GM15510 (cell line): ENCODE data around the gene ZNF335.

Source experiments
- POLR2A ChIP-seq: IDR thresholded peaks from 3 replicates; pipeline ENCODE4 v1.6.1; 2011; ENCODE audit warnings: borderline replicate concordance; ENCODE audit not compliant: insufficient read length; ENCODE audit errors: extremely low read depth

The ZNF335 gene, protein sequence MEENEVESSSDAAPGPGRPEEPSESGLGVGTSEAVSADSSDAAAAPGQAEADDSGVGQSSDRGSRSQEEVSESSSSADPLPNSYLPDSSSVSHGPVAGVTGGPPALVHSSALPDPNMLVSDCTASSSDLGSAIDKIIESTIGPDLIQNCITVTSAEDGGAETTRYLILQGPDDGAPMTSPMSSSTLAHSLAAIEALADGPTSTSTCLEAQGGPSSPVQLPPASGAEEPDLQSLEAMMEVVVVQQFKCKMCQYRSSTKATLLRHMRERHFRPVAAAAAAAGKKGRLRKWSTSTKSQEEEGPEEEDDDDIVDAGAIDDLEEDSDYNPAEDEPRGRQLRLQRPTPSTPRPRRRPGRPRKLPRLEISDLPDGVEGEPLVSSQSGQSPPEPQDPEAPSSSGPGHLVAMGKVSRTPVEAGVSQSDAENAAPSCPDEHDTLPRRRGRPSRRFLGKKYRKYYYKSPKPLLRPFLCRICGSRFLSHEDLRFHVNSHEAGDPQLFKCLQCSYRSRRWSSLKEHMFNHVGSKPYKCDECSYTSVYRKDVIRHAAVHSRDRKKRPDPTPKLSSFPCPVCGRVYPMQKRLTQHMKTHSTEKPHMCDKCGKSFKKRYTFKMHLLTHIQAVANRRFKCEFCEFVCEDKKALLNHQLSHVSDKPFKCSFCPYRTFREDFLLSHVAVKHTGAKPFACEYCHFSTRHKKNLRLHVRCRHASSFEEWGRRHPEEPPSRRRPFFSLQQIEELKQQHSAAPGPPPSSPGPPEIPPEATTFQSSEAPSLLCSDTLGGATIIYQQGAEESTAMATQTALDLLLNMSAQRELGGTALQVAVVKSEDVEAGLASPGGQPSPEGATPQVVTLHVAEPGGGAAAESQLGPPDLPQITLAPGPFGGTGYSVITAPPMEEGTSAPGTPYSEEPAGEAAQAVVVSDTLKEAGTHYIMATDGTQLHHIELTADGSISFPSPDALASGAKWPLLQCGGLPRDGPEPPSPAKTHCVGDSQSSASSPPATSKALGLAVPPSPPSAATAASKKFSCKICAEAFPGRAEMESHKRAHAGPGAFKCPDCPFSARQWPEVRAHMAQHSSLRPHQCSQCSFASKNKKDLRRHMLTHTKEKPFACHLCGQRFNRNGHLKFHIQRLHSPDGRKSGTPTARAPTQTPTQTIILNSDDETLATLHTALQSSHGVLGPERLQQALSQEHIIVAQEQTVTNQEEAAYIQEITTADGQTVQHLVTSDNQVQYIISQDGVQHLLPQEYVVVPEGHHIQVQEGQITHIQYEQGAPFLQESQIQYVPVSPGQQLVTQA (N-terminal part only)

DNA sequence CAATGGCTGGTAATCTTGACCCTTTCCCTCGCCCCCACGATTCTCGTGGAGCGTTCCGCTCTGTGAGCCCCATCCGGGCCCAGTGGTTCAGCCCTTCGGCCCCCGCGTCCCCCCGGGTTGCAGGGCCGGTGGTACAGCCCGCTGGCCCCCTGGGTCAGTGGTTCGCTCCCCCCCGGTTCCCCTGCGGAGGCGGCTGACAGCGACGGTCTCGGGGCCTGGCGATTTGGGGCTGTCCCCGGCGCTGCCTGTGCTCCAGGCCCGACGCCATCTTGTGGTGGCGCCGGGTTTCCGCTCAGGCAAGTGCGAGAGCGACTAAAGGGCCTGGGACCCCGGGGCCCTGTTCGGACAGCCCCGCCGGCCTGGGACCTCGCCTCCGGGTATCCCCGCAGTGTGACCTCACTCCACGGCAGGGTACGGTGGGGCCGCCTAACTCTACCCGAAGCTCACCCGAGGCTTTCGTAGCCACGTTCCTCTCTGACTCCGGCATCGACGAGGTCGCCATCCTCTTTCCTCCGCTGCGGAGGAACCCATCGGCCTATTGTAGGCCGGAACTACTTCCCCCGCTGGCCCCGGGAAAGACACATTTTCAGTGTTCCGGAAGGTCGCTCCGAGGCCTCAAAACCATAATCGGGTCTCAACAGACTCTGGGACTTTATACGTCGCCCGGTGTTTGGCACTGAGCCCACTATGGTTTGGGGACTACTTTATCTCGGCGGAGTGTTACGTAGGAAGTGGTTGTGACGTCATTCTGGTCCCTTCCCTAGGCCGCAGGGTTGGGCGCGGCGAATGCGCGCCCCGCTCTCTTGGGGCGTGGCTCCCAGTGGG is at the start of gene ZNF335:
TSS of gene ZNF335 (minus strand) at position 529 of the 825 bp plus-strand sequence. CDS start 793 bp downstream, outside the sequence.
- TF ChIP-seq POLR2A = peak; percentile 60

GRCh38 chr20:46020555-46020954 is 48.6 kb upstream of the ZNF335 start:
- no peak for TF ChIP-seq POLR2A

DNA sequence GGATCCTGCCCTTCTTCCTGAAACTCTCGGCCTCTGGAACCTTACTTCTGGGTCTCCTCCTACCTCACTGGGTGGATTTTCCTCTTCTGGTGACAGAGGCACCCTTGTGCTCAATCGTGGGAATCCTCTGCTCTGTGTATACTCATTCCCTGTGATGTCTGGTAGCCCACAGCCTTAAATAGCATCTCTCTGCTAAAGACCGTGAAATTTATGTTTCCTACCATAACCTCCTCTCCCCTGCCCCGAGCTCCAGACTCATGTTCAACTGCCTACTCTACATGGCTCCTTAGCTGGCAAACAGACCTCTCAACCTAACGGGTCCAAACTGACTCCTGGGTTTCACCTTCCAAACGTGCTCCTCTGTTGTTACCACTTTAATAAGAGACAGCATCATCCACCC is 46.6 kb upstream of the ZNF335 start:
- no peak for TF ChIP-seq POLR2A

DNA sequence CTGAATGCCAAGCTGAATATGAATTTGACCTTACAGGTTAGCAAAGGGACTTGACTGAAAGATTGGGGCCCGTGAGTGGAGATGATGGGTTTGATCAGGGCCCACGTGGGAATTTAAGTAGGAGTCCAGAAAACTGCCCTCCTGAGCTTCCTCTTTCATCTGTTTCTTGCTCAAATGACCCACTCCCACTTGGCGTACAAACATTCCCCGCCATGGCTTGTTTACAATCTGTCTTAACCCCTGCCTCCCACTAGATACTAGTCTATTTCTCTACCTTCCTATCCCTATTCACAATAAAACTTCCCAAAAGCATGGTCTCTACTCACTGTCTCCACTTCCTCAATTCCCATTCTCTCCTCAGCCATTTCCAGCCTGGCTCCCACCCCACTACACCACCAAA is 46.1 kb upstream of the ZNF335 start:
- TF ChIP-seq POLR2A = no peak

DNA sequence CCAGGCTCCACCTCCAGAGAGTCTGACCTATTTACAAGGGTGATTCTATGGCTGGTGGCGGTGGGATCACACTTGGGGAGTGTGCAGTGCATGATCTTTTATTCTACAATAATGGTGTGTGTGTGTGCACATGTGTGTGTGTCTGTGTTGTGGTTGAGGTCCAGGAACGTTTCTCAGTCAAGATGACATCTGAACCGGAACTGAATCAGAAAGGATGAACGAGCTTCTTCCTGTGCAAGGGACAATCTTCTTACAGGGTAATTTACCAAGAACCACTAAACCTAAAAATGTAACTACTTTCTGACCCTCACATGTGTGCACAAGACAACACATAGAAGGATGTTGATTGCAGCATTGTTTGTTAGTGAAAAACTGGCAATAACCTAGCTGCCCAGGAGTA is 45.3 kb upstream of the ZNF335 start:
- no peak for TF ChIP-seq POLR2A

DNA sequence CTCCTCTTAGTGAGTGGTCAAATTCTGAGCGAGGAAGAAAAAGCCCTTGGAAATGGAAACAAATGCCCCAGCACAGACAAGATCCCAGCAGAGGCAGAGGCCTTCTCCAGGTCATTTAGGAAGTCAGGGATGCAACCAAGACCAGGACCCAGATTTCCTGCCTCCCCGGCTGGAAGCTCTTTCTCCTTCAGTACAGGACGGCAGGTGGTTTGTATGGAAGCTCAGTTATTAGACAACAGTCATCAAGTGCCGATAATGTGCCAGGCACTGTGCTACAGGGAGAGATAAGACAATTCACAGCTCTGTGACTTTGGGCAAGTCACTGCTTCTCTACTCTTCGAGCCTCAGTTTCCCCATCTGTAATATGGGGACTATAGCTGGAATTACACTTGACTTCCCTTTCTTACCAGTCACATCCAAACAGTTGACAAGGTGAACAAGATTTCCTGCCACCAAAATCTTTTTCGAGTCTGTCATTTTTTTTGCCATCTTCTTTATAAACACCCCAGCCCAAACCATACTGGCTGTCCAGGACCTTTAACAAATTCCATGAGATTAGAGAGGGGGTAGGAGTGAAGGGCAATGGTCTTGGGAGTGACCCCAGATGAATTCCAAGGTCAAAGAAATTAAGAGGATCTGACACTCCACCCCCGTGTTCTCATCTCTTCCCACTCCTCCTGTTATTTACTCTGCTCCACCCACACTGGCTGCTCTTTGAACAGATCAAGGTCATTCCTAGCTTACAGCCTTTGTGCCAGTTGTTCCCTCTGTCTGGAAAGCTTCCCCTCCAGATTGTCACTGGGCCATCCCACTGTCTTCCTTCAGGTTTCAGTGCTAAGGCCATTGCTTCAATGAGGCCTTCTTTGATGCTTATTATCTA is 42.8 kb upstream of the ZNF335 start:
- no peak for TF ChIP-seq POLR2A

DNA sequence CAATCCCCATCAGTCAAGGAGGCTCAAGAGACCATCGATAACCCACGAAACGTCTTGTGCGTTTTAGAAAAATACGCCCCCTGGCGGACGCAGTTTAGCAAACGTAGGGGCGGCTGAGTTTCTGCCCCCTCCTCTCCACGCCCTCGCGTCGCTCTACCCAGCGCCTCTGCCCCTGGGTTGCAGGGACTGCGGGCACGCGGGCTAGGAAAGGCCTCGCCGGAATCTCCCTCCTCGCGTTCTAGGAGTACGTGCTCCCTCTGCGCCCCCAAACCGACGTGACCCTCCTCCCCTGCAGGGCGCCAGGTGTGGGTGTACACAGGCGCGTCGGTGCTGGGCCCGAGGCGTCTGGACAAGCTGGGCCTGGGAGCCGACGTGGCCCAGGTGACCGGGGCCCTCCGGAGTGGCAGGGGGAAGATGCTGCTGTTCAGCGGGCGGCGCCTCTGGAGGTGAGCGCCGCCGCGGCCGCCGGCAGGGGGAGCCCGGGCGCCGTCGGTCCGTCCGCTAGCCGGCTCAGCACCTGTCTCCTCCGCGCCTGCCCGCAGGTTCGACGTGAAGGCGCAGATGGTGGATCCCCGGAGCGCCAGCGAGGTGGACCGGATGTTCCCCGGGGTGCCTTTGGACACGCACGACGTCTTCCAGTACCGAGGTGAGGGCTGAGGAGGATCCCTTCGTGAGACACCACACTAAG is 42.0 kb upstream of the ZNF335 start:
- no peak for TF ChIP-seq POLR2A

GRCh38 chr20:46013322-46013828 is 41.4 kb upstream of the ZNF335 start:
- TF ChIP-seq POLR2A = no peak

GRCh38 chr20:46012921-46013320 is 40.9 kb upstream of the ZNF335 start:
- TF ChIP-seq POLR2A = no peak

GRCh38 chr20:46011631-46012482 is 39.9 kb upstream of the ZNF335 start:
- TF ChIP-seq POLR2A = no peak
